Measurements from ENCODE around the gene ACTL10.
"Not testable (repeated sequence)": the region's sequence is repeated elsewhere in the genome, so short reads cannot be mapped to it uniquely, and the experiment has no call there.

ACTL10 gene

DNA sequence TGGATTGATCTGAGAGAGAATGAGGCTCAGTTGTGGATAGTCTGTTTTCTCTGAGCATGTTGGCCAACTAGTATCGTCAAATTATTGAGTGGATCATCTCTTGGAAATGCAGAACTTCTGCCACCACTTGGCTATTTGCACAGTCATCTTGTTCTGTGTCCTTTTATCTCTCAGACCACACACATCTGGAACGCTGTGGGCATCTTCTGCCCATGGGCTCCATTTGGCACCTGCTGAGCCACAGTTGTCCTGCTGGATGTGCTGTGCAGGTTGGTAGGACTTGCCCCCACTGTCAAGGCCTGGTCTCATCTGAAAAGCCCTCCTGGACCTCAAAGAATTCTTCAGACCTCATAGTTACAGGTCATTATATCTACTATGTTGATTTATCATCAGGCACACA is 21.3 kb upstream of the ACTL10 start (continued):
- TF ChIP-seq HOXC10 (CRISPR knock-in tag; IDR thresholded peaks at IDR 0.05): no peak
- TF ChIP-seq ZSCAN18 (tag by site-specific recombination; IDR thresholded peaks at IDR 0.05): no peak
- TF ChIP-seq ZBTB8A (tag by site-specific recombination; IDR thresholded peaks at IDR 0.05): no peak
- no peak for TF ChIP-seq ZNF777 (tag by site-specific recombination; IDR thresholded peaks at IDR 0.05; ENCODE audit: borderline replicate concordance)
- no peak for TF ChIP-seq ZNF621 (tag by site-specific recombination; IDR thresholded peaks at IDR 0.05)

DNA sequence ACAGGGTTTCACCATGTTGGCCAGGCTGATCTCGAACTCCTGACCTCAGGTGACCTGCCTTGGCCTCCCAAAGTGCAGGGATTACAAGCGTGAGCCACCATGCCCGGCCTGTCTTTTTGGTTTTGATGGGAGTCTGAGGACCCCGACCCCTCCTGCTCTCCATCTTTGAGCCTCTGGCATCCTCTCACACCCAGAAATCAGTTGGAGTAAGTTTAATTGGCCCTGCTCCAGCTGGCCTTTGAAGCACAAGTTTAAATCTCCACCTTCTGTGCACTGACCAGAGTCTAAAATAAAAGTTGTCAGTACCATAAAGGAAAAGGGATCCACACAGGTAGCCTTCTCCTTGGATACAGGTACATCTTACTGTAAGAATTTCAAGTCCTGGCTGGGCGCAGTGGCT is 20.6 kb upstream of the ACTL10 start:
- H3K36me3 ChIP-seq (ENCODE audit: control insufficient read depth in 2 of 2, insufficient read depth in 1 of 2, low read length in 2 of 2): peaks cover 8 to 33% of the 10 kb centered on the region in 2 experiments; a peak in 2 of 3 replicates
- H3K9me3 ChIP-seq (ENCODE audit: control insufficient read depth, insufficient read depth, low read depth, low read length): no peaks in the 10 kb centered on the region
- CTCF ChIA-PET: no interaction called here
- no peak overlapping the region for H3K27ac ChIP-seq (ENCODE audit: extremely low read depth, low read depth, low read length)
- POLR2A ChIA-PET: no interaction called here
- H3K4me3 ChIP-seq (ENCODE audit: low read depth, low read length): no peak overlapping the region
- TF ChIP-seq ZNF76 (tag by site-specific recombination; IDR thresholded peaks at IDR 0.05; ENCODE audit: borderline replicate concordance, low read depth): no peak
- no peaks in the 10 kb centered on the region for H3K4me1 ChIP-seq (ENCODE audit: control insufficient read depth, insufficient read depth, low read length)

DNA sequence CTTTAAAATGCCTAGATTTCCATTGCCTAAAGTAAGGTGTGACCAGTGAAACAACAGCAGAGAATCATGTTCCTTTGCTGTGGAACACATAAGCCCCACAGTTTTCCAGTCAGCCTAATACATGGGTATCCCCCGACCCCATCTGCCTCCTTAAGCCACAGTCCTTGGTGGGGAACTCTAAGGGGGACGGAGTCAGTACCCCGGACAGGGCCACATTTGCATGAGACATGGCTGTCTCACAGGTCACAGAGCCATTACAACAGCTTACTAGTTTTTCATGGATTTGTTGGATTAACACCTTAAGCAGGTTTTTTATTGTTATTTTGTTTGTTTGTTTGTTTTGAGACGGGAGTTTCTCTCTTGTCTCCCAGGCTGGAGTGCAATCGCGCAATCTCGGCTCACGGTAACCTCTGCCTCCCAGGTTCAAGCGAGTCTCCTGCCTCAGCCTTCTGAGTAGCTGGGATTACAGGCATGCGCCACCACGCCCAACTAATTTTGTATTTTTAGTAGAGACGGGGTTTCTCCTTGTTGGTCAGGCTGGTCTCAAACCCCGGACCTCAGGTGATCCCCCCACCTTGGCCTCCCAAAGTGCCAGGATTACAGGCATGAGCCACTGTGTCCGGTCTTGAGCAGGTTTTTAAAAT is 19.7 kb upstream of the ACTL10 start:
- H3K4me3 ChIP-seq (ENCODE audit: low read depth, low read length); H3K4me1 ChIP-seq (ENCODE audit: control insufficient read depth, insufficient read depth, low read length); H3K27ac ChIP-seq (ENCODE audit: extremely low read depth, low read depth, low read length); POLR2A ChIA-PET; H3K9me3 ChIP-seq (ENCODE audit: control insufficient read depth, insufficient read depth, low read depth, low read length): not testable (repeated sequence)
- TF ChIP-seq, protein P1, sequence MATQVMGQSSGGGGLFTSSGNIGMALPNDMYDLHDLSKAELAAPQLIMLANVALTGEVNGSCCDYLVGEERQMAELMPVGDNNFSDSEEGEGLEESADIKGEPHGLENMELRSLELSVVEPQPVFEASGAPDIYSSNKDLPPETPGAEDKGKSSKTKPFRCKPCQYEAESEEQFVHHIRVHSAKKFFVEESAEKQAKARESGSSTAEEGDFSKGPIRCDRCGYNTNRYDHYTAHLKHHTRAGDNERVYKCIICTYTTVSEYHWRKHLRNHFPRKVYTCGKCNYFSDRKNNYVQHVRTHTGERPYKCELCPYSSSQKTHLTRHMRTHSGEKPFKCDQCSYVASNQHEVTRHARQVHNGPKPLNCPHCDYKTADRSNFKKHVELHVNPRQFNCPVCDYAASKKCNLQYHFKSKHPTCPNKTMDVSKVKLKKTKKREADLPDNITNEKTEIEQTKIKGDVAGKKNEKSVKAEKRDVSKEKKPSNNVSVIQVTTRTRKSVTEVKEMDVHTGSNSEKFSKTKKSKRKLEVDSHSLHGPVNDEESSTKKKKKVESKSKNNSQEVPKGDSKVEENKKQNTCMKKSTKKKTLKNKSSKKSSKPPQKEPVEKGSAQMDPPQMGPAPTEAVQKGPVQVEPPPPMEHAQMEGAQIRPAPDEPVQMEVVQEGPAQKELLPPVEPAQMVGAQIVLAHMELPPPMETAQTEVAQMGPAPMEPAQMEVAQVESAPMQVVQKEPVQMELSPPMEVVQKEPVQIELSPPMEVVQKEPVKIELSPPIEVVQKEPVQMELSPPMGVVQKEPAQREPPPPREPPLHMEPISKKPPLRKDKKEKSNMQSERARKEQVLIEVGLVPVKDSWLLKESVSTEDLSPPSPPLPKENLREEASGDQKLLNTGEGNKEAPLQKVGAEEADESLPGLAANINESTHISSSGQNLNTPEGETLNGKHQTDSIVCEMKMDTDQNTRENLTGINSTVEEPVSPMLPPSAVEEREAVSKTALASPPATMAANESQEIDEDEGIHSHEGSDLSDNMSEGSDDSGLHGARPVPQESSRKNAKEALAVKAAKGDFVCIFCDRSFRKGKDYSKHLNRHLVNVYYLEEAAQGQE (tag by site-specific recombination; IDR thresholded peaks at IDR 0.05): peak; percentile 96
- peaks cover 3 to 29% of the 10 kb centered on the region in 2 experiments; a peak in 2 of 3 replicates for H3K36me3 ChIP-seq (ENCODE audit: control insufficient read depth in 2 of 2, insufficient read depth in 1 of 2, low read length in 2 of 2)
- CTCF ChIA-PET: interaction anchor here (0.7 kb wide), 1 partner anchor 936 kb away, joined by 3 read pairs; no protein-coding TSS in a partner anchor

DNA sequence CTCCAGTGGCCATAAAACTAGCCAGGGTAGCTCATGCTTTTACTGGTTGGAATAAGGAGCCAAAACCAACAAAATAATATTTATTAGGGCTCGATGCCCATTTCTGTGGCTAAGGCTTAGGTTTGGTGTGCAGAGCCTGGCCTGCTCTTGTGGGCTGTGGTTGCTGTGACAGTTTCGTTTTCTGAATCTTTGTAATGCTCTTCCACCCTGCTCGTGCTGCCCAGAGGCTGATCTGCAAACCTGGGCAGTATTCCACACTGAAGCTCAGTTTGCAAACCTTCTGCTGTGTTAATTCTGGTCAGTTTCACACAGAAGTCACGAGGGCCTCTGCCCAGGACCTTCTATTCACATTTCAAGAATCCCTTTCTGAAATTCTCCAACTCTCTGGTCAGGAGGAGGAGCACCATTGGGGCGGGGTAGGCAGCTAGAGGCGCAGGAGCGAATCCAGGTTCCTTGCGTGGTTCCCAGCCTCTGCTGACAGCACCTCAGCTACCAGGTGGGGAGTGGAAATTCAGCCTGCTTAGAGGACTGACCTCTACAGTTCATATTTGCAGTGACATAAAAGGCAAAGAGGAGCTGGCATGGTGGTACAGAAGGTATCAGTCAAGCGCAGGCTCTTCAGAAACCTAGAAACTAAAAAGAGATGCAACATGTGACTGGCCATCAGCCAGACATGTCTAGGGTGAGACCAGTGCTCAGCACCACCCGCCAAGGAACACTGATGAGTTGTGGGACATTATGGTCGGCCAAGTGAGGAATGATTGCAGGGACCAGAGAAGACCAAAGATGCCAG is 18.9 kb upstream of the ACTL10 start:
- no peak overlapping the region for H3K4me3 ChIP-seq (ENCODE audit: low read depth, low read length)
- peaks cover 3 to 26% of the 10 kb centered on the region in 2 experiments; a peak in 2 of 3 replicates for H3K36me3 ChIP-seq (ENCODE audit: control insufficient read depth in 2 of 2, insufficient read depth in 1 of 2, low read length in 2 of 2)
- TF ChIP-seq GLI4 (tag by site-specific recombination; IDR thresholded peaks at IDR 0.05) (no peak), SCRT2 (tag by site-specific recombination; IDR thresholded peaks at IDR 0.05) (peak; percentile 83), SCRT1 (tag by site-specific recombination; IDR thresholded peaks at IDR 0.05; ENCODE audit: borderline replicate concordance) (0 out of 2 replicates have a peak, but pooled peaks have one; percentile 36)
- ChIA-PET POLR2A (interaction anchor here (0.6 kb wide), 1 partner anchor 167 kb away, joined by 3 read pairs; no protein-coding TSS in a partner anchor), CTCF (interaction anchor here (0.6 to 1.3 kb wide), 3 partner anchors 187 to 937 kb away, joined by 3 read pairs; no protein-coding TSS in a partner anchor)
- H3K4me1 ChIP-seq (ENCODE audit: control insufficient read depth, insufficient read depth, low read length): no peaks in the 10 kb centered on the region
- H3K27ac ChIP-seq (ENCODE audit: extremely low read depth, low read depth, low read length): no peak overlapping the region
- H3K9me3 ChIP-seq (ENCODE audit: control insufficient read depth, insufficient read depth, low read depth, low read length): no peaks in the 10 kb centered on the region
